ENCODE data around the gene OR52E8.

Gene OR52E8

DNA sequence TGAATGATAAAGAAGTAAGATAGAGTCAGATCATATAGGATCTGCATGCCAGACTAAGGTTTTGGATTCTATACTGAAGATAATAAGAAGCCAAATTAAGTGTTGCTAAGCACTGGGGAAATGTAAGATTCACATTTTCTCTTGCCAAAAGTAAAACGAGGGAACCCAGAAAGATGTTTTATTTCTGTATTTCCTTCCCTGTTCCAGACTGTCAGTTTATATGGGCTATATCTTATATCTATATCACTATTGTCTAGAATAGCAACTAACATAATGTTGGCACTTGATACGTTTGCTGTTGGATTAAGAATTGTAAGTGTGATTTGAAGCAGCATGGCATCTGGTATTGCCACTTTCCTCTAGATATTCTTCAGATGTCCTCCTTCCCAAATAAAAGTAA lies 24.0 kb downstream of the OR52E8 start:
- peaks cover 0 to 3% of the 10 kb centered on the region in 2 donors for H3K9me3 Mint-ChIP-seq
- no peak overlapping the region for H3K4me3 Mint-ChIP-seq
- H3K36me3 Mint-ChIP-seq = no peaks in the 10 kb centered on the region
- H3K4me1 Mint-ChIP-seq = no peaks in the 10 kb centered on the region
- DNase-seq = no peak
- no peak for ATAC-seq (replicated peaks)
- peaks cover 5 to 14% of the 10 kb centered on the region in 2 donors for H3K27me3 Mint-ChIP-seq
- no peak overlapping the region for H3K27ac Mint-ChIP-seq

GRCh38 chr11:5831196-5831829 lies 26.2 kb downstream of the OR52E8 start:
- H3K27me3 Mint-ChIP-seq = peaks cover under 1 to 11% of the 10 kb centered on the region in 2 donors

GRCh38 chr11:5818245-5818886 lies 39.1 kb downstream of the OR52E8 start:
- ATAC-seq (replicated peaks) = no peak
- Mint-ChIP-seq H3K4me1 (peaks cover 12 to 27% of the 10 kb centered on the region in 2 donors), H3K27me3 (no peaks in the 10 kb centered on the region), H3K4me3 (peak overlapping the region; percentile 55 to 71), H3K36me3 (no peaks in the 10 kb centered on the region), H3K9me3 (peaks cover 0 to 4% of the 10 kb centered on the region in 2 donors), H3K27ac (no peak overlapping the region)
- DNase-seq = no peak

More at GRCh38 chr11:5831196-5831829, 26.2 kb downstream of the OR52E8 start:
- no peaks in the 10 kb centered on the region for H3K4me1 Mint-ChIP-seq
- no peaks in the 10 kb centered on the region for H3K36me3 Mint-ChIP-seq
- no peak overlapping the region for H3K4me3 Mint-ChIP-seq
- H3K9me3 Mint-ChIP-seq = peaks cover 0 to 6% of the 10 kb centered on the region in 2 donors
- DNase-seq = no peak
- ATAC-seq (replicated peaks) = no peak
- H3K27ac Mint-ChIP-seq = no peak overlapping the region

DNA sequence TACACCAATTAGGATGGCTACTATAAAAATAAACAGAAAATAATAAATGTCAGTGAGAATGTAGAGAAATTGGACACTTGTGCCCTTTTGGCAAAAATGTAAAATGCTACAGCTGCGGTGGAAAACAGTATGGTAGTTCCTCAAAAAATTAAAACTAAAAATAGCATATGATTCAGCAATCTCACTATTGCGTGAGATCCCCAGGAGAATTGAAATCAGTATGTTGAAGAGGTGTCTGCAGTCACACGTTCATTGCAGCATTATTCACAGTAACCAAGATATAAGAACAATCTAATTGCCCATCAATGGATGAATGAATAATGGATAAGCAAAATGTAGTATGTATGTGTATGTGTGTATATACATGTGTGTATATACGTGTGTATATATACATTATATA lies 42.0 kb downstream of the OR52E8 start:
- DNase-seq (no peak), ATAC-seq (replicated peaks) (peak; percentile 92 to 94)
- Mint-ChIP-seq H3K4me3 (no peak overlapping the region), H3K27me3 (peaks cover 1 to 9% of the 10 kb centered on the region in 2 donors), H3K36me3 (no peaks in the 10 kb centered on the region), H3K4me1 (peaks cover 12 to 27% of the 10 kb centered on the region in 2 donors), H3K27ac (no peak overlapping the region), H3K9me3 (peaks cover 0 to 4% of the 10 kb centered on the region in 2 donors)

DNA sequence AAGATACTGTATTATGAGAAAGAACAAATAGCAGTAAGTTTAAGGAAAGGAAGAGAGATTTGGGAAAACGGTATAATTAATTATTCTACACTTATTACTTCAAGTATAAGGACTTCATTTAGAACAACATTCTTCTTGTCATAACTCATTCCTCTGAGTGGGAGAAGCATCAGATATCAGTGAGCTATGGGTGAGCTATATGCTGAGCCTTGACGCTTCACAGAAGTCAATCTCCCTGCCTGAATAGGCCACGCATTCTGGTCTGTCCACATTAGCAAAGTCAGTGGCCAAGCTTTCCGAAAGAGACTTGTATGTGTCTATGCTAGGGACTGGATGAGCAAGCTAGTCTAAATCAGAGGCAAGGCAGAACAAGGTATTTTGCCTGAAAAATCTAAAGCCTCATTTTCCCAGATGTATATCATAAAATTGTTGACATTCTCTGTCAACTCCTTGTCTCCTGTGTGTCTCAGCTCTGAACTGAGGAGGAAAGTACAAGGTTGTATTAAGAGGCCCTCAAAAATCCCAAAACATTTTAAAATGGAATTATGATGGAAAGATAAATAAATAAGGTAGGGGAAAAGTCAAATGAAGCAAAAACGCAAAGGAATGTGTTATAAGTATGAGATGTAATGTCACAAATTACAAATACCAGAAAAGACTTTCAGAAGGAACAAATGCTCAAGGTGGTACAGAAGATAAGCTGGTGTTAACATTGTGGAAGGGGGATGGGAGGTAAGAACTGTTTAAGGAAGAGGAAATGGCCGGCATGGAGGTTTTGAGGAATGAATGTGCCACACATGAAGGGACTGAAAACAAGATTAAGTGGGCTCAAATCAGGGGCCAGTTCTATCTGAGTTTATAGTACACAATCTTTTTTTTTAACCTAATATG lies 47.3 kb downstream of the OR52E8 start:
- Mint-ChIP-seq H3K4me3 (no peak overlapping the region), H3K36me3 (no peaks in the 10 kb centered on the region), H3K27me3 (peaks cover 13 to 28% of the 10 kb centered on the region in 2 donors), H3K4me1 (peaks cover 10 to 21% of the 10 kb centered on the region in 2 donors), H3K9me3 (no peaks in the 10 kb centered on the region), H3K27ac (no peak overlapping the region)
- ATAC-seq (replicated peaks) (no peak), DNase-seq (no peak)

GRCh38 chr11:5809122-5809519 lies 48.4 kb downstream of the OR52E8 start:
- peaks cover 8 to 15% of the 10 kb centered on the region in 2 donors for H3K4me1 Mint-ChIP-seq
- peak overlapping the region; percentile 52 for H3K27ac Mint-ChIP-seq
- H3K36me3 Mint-ChIP-seq = peaks cover 0 to 2% of the 10 kb centered on the region in 2 donors
- H3K9me3 Mint-ChIP-seq = peaks cover 2 to 3% of the 10 kb centered on the region in 2 donors
- ATAC-seq (replicated peaks) (peak; percentile 20 to 23), DNase-seq (no peak)
- peaks cover 17 to 31% of the 10 kb centered on the region in 2 donors for H3K27me3 Mint-ChIP-seq
- peak overlapping the region; percentile 88 to 90 for H3K4me3 Mint-ChIP-seq

DNA sequence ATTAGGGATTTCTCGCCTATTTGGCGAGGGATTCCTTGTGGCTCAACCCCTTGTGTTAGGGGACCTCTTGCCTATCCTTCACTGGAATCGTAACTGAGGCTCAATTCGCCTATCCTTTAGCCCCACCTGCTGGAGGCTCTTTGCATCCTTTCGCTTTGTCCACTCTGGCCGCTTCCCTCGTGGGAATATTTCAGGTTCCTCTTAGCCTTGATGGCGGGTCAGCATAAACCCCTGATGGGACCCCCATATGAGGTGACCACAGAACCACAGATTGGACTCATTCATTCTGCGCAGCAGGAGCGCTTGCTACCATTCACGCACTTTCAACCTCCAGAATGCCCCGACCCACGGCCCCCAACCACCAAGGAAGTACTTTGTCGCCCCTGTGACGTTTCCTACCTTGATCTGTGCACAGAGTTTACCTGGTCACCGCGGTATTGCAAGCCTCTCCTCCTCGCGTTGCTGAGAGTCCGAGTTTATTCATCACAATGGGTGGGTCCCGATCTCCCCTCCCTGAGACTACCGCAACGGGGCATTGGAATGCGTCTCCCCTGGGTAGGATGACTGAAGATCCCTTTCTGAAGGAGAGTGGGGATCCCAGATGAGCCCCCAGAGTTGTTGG lies 48.9 kb downstream of the OR52E8 start, which contains the start of gene OR52N2:
OR52N2 (plus strand) TSS at position 425 of the 622 bp plus-strand sequence. CDS start 11,412 bp downstream, outside the sequence.
- ATAC-seq (replicated peaks) (peak; percentile 94 to 96), DNase-seq (peak; percentile 63)
- Mint-ChIP-seq H3K27ac (peak within 1 kb of the TSS; percentile 52), H3K27me3 (peaks cover 17 to 33% of the 10 kb centered on the region in 2 donors), H3K4me1 (peaks cover 8 to 15% of the 10 kb centered on the region in 2 donors), H3K4me3 (peak within 1 kb of the TSS; percentile 88 to 90), H3K36me3 (peaks cover 0 to 3% of the 10 kb centered on the region in 2 donors), H3K9me3 (peaks cover 3 to 4% of the 10 kb centered on the region in 2 donors)

DNA sequence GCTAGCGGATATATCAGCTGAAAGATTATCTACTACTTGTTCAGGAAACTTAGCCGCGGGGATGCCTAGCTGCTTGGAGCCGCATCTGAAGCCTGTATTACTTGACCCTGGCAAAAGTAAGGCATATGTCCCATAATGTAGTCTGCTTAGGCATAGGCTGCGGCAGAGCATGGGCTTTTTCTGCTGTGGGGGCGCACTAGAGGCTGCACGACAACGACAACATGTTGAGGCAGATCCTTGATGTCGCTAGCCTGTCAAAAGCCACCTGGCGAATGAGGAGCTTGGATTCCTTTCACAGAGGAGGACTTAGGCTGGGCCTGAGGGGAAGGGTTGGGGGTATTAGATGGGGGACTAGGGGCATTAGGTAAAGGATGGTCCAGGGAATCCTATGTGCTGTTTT lies 49.9 kb downstream of the OR52E8 start:
- no peak for ATAC-seq (replicated peaks)
- peaks cover 3% of the 10 kb centered on the region in 2 donors for H3K36me3 Mint-ChIP-seq
- peaks cover 8 to 15% of the 10 kb centered on the region in 2 donors for H3K4me1 Mint-ChIP-seq
- no peak overlapping the region for H3K27ac Mint-ChIP-seq
- peak overlapping the region; percentile 11 to 22 for H3K4me3 Mint-ChIP-seq
- no peak for DNase-seq
- peaks cover 6 to 9% of the 10 kb centered on the region in 2 donors for H3K9me3 Mint-ChIP-seq
- H3K27me3 Mint-ChIP-seq = peaks cover 17 to 37% of the 10 kb centered on the region in 2 donors

Data from stimulated activated naive B cell treated with anti-CD40 and anti-IgM and Interleukin-4, amounts not matched to agents 10 μg/mL and 1 μg/mL and 100 μg/mL, for 72 hours (primary cell).